ENCODE results near the gene ABHD14A.
"Not testable (repeated sequence)": the region's sequence is repeated elsewhere in the genome, so short reads cannot be mapped to it uniquely, and the experiment has no call there.

The ABHD14A gene

GRCh38 chr3:51974963-51975851, at the start of gene ABHD14A:
TSS of gene ABHD14A (plus strand) at chr3:51975064. CDS start at chr3:51975136, 72 bp downstream.
- peak; percentile 25 for DNase-seq

GRCh38 chr3:51927061-51927977, 47.5 kb upstream of the ABHD14A start:
- DNase-seq = no peak

GRCh38 chr3:51928438-51928837, 46.4 kb upstream of the ABHD14A start:
- DNase-seq = no peak

GRCh38 chr3:51928981-51929380, 45.9 kb upstream of the ABHD14A start:
- not testable (repeated sequence) for DNase-seq

GRCh38 chr3:51929420-51930003, 45.4 kb upstream of the ABHD14A start:
- no peak for DNase-seq

GRCh38 chr3:51930439-51930838, 44.4 kb upstream of the ABHD14A start:
- no peak for DNase-seq

GRCh38 chr3:51931756-51932155, 43.1 kb upstream of the ABHD14A start:
- DNase-seq = no peak

- no peak for DNase-seq
Measured at GRCh38 chr3:51932471-51933370, 42.1 kb upstream of the ABHD14A start.

GRCh38 chr3:51933471-51934138, 41.3 kb upstream of the ABHD14A start:
- no peak for DNase-seq

- DNase-seq = no peak
Measured at GRCh38 chr3:51934139-51934850, 40.6 kb upstream of the ABHD14A start.

- no peak for DNase-seq
Measured at GRCh38 chr3:51934991-51935885, 39.6 kb upstream of the ABHD14A start.

- no peak for DNase-seq
Measured at GRCh38 chr3:51935886-51936755, 38.7 kb upstream of the ABHD14A start.

GRCh38 chr3:51937014-51937413, 37.9 kb upstream of the ABHD14A start:
- no peak for DNase-seq

- no peak for DNase-seq
Measured at GRCh38 chr3:51937611-51938450, 37.0 kb upstream of the ABHD14A start.

- no peak for DNase-seq
Measured at GRCh38 chr3:51938780-51939425, 36.0 kb upstream of the ABHD14A start.

- DNase-seq = no peak
Measured at GRCh38 chr3:51940648-51941462, 34.0 kb upstream of the ABHD14A start.

GRCh38 chr3:51941463-51941797, 33.4 kb upstream of the ABHD14A start:
- DNase-seq = no peak

All from NCI-H2029 (cell line).